Hypothalamus (tissue), 51 donors: ENCODE measurements around the gene HIF1A.

Experiments
- DNase-seq, 51 donors: peaks; one replicate each; lab custom pipeline; 2025; lab: John Stamatoyannopoulos, UW

Gene HIF1A

GRCh38 chr14:61672796-61673195 lies 22.5 kb upstream of the HIF1A start:
- no peak for DNase-seq

- DNase-seq = no peak
Measured at GRCh38 chr14:61673305-61673704, 22.0 kb upstream of the HIF1A start.

- no peak for DNase-seq
Measured at GRCh38 chr14:61675291-61675690, 20.0 kb upstream of the HIF1A start.

- no peak for DNase-seq
Measured at GRCh38 chr14:61677479-61677878, 17.8 kb upstream of the HIF1A start.

- DNase-seq = no peak
Measured at GRCh38 chr14:61678975-61679374, 16.3 kb upstream of the HIF1A start.

GRCh38 chr14:61681413-61681812 lies 13.9 kb upstream of the HIF1A start:
- no peak for DNase-seq

GRCh38 chr14:61683108-61683507 lies 12.2 kb upstream of the HIF1A start:
- no peak for DNase-seq

- DNase-seq = no peak
Measured at GRCh38 chr14:61690039-61690438, 5.3 kb upstream of the HIF1A start.

GRCh38 chr14:61690982-61691381 lies 4.3 kb upstream of the HIF1A start:
- DNase-seq = no peak

- no peak for DNase-seq
Measured at GRCh38 chr14:61691495-61691894, 3.8 kb upstream of the HIF1A start.

- DNase-seq = no peak
Measured at GRCh38 chr14:61694039-61694438, 1.3 kb upstream of the HIF1A start.

- peak in 47 of 51 donors; percentile 19 to 79 (median 55) for DNase-seq
Measured at GRCh38 chr14:61695695-61696527, 598 bp downstream of the HIF1A start.

GRCh38 chr14:61696753-61697318 lies 1.5 kb downstream of the HIF1A start:
- peak in 1 of 51 donors; percentile 4 for DNase-seq

GRCh38 chr14:61698206-61698980 lies 3.1 kb downstream of the HIF1A start:
- DNase-seq = no peak

GRCh38 chr14:61699027-61699426 lies 3.7 kb downstream of the HIF1A start:
- DNase-seq = no peak

- DNase-seq = no peak
Measured at GRCh38 chr14:61700104-61700886, 5.0 kb downstream of the HIF1A start.

- no peak for DNase-seq
Measured at GRCh38 chr14:61701946-61702345, 6.6 kb downstream of the HIF1A start.

- no peak for DNase-seq
Measured at GRCh38 chr14:61703342-61704129, 8.2 kb downstream of the HIF1A start.

GRCh38 chr14:61704554-61704953 lies 9.2 kb downstream of the HIF1A start:
- DNase-seq = no peak

- no peak for DNase-seq
Measured at GRCh38 chr14:61705017-61705416, 9.7 kb downstream of the HIF1A start.
